ENCODE data around the gene SPI1.

Gene SPI1

GRCh38 chr11:47378010-47378835 is at the start of gene SPI1:
TSS of gene SPI1 (minus strand) at chr11:47378547. CDS start at chr11:47378353, 194 bp downstream.
- Histone ChIP-seq H3K36me3 (peaks cover 56% of the 10 kb centered on the region), H3K4me3 (ENCODE audit: low read depth in 1 of 2, low read length in 1 of 2) (peak within 1 kb of the TSS; percentile 92 to 97), H3K27ac (peak within 1 kb of the TSS; percentile 99), H3K4me1 (ENCODE audit: control insufficient read depth in 1 of 2, insufficient read depth in 1 of 2, low read depth in 1 of 2, low read length in 1 of 2) (peaks cover 67 to 68% of the 10 kb centered on the region in 2 experiments), H3K9me3 (no peaks in the 10 kb centered on the region), H3K27me3 (no peaks in the 10 kb centered on the region)
- peak; percentile 45 for TF ChIP-seq CTCF (IDR thresholded peaks at IDR 0.05)

DNA sequence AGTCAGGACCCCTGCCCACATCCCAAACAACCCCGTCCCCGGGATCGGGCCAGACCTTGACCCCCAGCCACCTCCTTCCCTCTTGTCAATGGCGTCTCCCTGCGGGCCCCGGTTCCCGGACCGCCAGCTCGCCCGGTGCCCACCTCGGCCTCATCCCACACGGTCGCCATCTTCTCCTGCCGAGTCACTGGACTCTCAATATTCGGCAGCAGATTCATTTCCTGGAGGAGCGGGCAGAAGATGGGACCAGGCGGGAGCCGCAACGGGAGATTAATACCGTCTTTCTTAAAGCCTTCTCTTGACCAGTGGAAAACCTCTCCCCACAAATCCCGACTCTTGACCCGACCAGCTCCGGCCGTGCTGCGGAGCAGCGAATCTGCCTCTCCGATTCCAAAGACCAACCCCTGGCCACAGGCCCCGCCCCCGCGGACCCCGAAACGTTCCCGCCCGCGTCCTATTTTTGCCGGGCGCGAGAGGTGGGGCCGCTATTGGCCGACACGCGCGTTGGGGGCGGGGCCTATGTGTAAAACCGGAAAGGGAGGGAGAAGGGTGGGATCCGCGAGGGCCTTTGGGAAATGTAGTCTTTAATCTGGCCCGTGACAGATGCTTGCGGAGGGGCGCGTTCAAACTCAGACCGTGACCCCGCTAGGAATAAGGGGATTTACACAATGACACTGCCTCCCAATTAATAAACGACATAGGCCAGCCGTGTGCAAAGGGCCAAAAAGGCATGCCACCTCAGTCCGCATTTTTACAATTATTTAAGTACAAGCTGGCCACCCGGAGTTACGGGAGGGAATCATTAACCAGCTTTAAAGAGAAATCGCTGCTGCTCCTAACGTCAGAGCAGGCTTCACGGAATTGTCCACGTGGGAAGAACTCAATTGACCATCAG is 48.0 kb upstream of the SPI1 start, which contains the start of gene PSMC3:
Gene PSMC3, minus strand, starts transcription at position 378 of the 895 bp plus-strand sequence. Its CDS starts 160 bp downstream, at position 218.
- peak within 1 kb of the TSS; percentile 79 to 80 for H3K4me3 ChIP-seq (ENCODE audit: low read depth in 1 of 2, low read length in 1 of 2)
- no peaks in the 10 kb centered on the region for H3K27me3 ChIP-seq
- peaks cover 19 to 21% of the 10 kb centered on the region in 2 experiments for H3K4me1 ChIP-seq (ENCODE audit: control insufficient read depth in 1 of 2, insufficient read depth in 1 of 2, low read depth in 1 of 2, low read length in 1 of 2)
- no peaks in the 10 kb centered on the region for H3K9me3 ChIP-seq
- H3K27ac ChIP-seq: peak within 1 kb of the TSS; percentile 79
- peaks cover 20% of the 10 kb centered on the region for H3K36me3 ChIP-seq
- peak; percentile 28 for TF ChIP-seq CTCF (IDR thresholded peaks at IDR 0.05)

GRCh38 chr11:47425611-47426010 is 47.3 kb upstream of the SPI1 start:
- no peak for TF ChIP-seq CTCF (IDR thresholded peaks at IDR 0.05)
- H3K36me3 ChIP-seq: peaks cover 23% of the 10 kb centered on the region

GRCh38 chr11:47418454-47419259 is 40.3 kb upstream of the SPI1 start:
- TF ChIP-seq CTCF (IDR thresholded peaks at IDR 0.05): no peak
- Histone ChIP-seq H3K4me1 (ENCODE audit: control insufficient read depth in 1 of 2, insufficient read depth in 1 of 2, low read depth in 1 of 2, low read length in 1 of 2) (no peaks in the 10 kb centered on the region), H3K27ac (no peak overlapping the region), H3K4me3 (ENCODE audit: low read depth in 1 of 2, low read length in 1 of 2) (no peak overlapping the region), H3K36me3 (peaks cover 76% of the 10 kb centered on the region), H3K9me3 (no peaks in the 10 kb centered on the region), H3K27me3 (no peaks in the 10 kb centered on the region)

More at GRCh38 chr11:47425611-47426010, 47.3 kb upstream of the SPI1 start:
- H3K4me1 ChIP-seq (ENCODE audit: control insufficient read depth in 1 of 2, insufficient read depth in 1 of 2, low read depth in 1 of 2, low read length in 1 of 2): peaks cover 19 to 21% of the 10 kb centered on the region in 2 experiments
- H3K27me3 ChIP-seq: no peaks in the 10 kb centered on the region
- peak overlapping the region; percentile 79 to 80 for H3K4me3 ChIP-seq (ENCODE audit: low read depth in 1 of 2, low read length in 1 of 2)
- H3K27ac ChIP-seq: peak overlapping the region; percentile 79
- no peaks in the 10 kb centered on the region for H3K9me3 ChIP-seq

DNA sequence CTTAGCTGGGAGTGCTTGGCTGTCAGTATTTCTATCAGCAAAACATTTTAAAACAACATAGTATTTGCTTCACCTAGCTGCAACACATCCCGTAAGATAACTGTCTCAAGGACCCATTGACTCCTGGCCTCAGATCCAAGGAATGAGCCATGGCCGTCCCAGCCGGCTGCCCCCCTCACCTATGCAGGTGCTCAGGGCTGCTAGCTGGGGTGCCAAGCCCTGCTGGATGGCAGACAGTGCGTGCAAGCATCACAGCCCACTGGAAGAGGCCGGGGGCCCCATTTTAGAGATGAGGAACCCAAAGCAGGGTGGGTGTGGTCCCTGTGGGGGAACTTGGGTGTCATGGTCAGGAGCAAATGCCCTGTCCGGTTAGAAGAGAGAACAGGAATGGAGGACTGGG is 39.4 kb upstream of the SPI1 start:
- no peak overlapping the region for H3K4me3 ChIP-seq (ENCODE audit: low read depth in 1 of 2, low read length in 1 of 2)
- H3K4me1 ChIP-seq (ENCODE audit: control insufficient read depth in 1 of 2, insufficient read depth in 1 of 2, low read depth in 1 of 2, low read length in 1 of 2): no peaks in the 10 kb centered on the region
- H3K27me3 ChIP-seq: no peaks in the 10 kb centered on the region
- no peak for TF ChIP-seq CTCF (IDR thresholded peaks at IDR 0.05)
- no peaks in the 10 kb centered on the region for H3K9me3 ChIP-seq
- peaks cover 76% of the 10 kb centered on the region for H3K36me3 ChIP-seq
- H3K27ac ChIP-seq: no peak overlapping the region
